PC-9 (cell line): Measurements from ENCODE around the gene CAMTA1.

Source experiments
- CTCF ChIP-seq: fragments of 200-600 bp; sonication (generic); conservative IDR thresholded peaks from 2 replicates; pipeline ENCODE4 v1.6.1; 2017; ENCODE audit warnings: mixed run types, antibody characterized with exemption, mild to moderate bottlenecking, moderate library complexity
- EZH2 ChIP-seq: fragments of 200-600 bp; sonication (generic); IDR thresholded peaks from 2 replicates; pipeline ENCODE4 v1.8.0; 2017; ENCODE audit warnings: antibody characterized with exemption, low read depth

GRCh38 chr1:7086106-7086505 lies 300.9 kb downstream of the CAMTA1 start:
- TF ChIP-seq CTCF: no peak
- TF ChIP-seq EZH2: no peak
